Right lobe of liver (tissue), 4 donors: Measurements from ENCODE around the gene CHMP6.

Experiments used
- CTCF ChIP-seq, 4 donors: fragments of 200-600 bp in 3 of 4; fragments of 450-650 bp in 1 of 4; IDR thresholded peaks; one replicate each; pipeline versions ENCODE4 v1.5.1 to v1.8.0; 2016 to 2022; ENCODE audit warnings: antibody characterized with exemption in 4 of 4, mild to moderate bottlenecking in 2 of 4
- POLR2A ChIP-seq: fragments of 450-650 bp; IDR thresholded peaks from one replicate; pipeline ENCODE4 v1.6.1; 2017; ENCODE audit warnings: antibody characterized with exemption, mild to moderate bottlenecking
- donor health status: DM: no; HTN: no; CAD: no.
- donor health status: DM: no; HTN: no; CAD: no.
- donor health status: DM: no; HTN: yes; CAD: no.

DNA sequence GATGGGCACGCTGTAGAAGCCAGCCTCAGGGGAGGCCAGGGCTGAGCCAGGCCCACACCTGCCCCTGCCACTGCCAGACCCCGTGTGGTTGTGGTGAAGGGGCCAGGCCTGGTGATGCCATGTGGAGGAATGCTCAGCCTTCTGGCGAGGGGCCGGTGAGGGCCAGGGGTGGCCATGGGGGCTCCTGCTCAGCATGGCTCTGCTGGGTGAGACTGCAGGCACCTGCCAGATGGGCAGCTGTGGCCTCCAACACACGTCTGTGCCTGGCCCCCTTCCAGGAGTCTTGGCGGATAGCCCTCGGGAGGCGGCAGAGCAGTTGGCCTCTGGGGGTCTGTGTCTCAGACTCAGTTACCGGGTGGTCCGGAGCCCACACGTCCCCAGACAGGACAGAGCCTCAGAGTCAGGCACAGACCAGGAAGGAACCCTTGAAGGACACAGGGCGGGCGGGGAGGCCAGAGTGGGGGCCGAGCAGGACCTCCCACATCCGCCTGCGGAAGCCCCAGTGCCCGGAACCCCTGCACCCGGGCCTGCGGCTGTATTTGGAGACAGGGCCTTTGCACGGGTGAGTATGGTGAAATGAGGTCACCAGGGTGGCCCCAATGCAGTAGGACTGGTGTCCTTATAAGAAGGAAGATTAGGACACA, 22.5 kb upstream of the CHMP6 start:
- TF ChIP-seq POLR2A = no peak
- TF ChIP-seq CTCF (IDR thresholded peaks at IDR 0.05) = no peak
